ENCODE measurements around the gene VHLL.

VHLL gene

DNA sequence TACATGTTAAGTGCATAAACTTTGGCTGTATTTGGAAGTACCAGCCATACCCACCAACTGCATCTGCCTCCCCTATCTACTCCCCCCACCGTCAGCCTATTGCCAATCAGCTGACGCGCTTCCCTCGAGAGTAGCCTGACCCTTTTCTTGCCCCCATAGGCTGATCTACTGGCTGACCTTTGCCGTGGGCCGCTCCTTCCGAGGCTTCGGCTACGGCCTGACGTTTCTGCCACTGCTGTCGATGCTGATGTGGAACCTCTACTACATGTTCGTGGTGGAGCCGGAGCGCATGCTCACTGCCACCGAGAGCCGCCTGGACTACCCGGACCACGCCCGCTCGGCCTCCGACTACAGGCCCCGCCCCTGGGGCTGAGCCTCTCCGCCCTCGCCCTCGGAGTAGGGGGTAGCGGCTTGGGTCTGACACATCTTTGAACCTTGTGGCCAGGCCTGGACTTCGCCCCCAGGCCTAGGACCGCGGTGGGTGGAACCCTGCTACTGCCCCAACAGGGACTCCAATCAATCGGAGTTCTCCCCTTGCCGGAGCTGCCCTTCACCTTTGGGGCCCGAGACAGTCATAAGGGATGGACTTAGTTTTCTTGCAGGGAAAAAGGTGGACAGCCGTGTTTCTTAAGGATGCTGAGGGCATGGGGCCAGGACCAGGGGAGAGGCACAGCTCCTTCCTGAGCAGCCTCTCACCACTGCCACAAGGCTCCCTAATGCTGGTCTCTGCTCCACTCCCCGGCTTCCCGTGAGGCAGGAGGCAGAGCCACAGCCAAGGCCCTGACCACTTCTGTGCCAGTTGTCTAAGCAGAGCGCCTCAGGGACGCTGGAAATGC, 7.7 kb downstream of the VHLL start:
- peak; percentile 90 for DNase-seq (ENCODE audit: low spot score)

DNA sequence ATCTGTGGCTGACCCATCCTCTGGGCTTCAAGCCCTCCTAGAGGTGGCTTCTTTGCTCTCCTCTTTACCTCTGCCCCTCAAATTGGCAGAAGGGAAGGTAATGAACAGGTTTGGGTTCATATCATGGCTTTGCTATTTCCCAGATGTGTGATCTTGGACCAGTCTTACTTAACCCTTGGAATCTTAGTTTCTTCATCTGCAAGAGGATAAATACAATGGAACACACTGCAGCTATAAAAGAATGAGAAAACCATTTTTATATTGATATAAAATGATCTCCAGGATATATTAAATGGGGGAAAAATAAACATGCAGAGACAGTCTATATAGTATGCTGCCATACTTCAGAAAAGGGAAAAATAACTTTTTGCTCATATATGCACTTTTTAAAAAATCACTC, 9.2 kb downstream of the VHLL start:
- DNase-seq (ENCODE audit: low spot score): no peak

DNA sequence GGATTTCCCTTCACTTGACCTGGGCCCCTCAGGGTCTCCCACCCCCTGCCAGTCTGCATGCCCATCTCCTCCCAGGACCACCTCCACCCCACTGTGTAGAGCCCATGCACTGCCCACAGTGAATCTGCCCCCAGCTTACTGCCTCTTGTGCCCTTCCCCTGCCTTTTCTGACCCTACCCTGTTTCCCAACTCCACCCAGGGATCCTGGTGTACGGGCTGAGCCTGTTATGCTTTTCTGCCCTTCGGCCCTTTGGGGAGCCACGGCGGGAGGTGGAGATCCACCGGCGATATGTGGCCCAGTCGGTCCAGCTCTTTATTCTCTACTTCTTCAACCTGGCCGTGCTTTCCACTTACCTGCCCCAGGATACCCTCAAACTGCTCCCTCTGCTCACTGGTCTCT, 13.0 kb downstream of the VHLL start:
- no peak for DNase-seq (ENCODE audit: low spot score)

DNA sequence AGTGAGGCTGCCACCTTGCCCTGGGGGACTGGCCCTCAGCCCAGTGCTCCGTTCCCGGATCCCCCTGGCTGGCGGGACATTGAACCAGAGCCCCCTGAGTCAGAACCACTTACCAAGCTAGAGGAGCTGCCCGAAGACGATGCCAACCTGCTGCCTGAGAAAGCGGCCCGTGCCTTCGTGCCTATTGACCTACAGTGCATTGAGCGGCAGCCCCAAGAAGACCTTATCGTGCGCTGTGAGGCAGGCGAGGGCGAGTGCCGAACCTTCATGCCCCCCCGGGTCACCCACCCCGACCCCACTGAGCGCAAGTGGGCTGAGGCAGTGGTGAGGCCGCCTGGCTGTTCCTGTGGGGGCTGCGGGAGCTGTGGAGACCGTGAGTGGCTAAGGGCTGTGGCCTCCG, 13.7 kb downstream of the VHLL start:
- no peak for DNase-seq (ENCODE audit: low spot score)

DNA sequence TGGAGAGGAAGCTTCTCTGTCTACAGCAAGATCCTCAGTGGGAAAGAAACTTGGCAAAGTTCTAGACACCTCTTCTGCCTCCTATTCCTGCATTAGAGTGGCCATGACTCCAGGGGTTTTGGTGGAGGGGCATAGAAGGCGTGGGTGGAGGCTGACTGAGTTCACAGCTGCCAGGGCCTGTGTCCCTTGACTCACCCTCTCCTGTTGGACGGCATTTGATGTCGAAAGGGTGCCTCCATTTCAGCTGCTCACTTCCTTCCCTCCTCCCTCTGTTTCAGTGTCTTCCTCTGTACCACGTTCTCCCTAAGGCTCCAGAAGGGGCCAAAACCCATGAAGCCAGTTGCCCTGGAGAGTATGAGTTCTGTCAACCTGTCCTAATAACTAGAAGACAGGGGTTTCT, 14.3 kb downstream of the VHLL start:
- no peak for DNase-seq (ENCODE audit: low spot score)

DNA sequence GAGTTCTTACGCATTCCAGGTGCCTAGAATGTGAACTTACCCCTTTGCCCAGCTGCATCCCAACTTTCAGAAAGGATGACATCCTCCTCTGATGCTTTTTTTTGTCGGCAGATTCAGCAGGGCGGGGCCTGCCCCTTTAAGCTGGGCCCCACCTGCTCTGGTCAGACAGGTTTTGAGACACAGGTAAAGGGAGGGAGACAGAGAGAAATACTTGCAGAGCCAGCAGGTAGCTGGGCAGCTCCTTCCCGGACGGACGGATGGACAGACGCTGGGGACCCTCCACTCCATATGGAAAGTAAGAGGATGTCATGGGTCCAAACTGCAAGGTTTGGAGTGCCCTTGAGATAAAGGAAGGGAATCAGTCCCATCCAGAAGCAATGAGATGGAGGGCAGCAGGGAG, 15.0 kb downstream of the VHLL start, which contains the start of gene TMEM79:
Gene TMEM79, plus strand, starts transcription at position 214 of the 400 bp plus-strand sequence. CDS start 902 bp downstream, outside the sequence.
- DNase-seq (ENCODE audit: low spot score): no peak

DNA sequence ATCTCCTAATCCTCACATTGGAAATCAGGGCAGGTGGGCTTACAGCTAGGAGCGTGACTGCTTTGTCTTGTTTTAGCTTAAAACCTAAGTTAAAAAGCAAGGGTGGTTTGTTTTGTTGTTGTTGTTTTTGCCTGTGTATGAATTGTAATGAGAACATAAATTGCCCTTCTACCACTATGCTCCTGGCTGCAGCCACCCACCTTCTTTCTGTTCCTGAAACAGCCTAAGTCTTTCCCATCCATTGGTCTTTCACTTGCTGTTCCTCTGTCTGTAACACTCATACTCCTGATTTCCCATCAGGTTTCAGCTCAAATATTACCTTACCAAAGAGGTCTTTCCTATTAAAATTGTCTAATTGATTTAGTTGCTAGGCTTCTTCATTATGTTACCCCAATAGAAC, 15.6 kb downstream of the VHLL start:
- DNase-seq (ENCODE audit: low spot score): no peak

DNA sequence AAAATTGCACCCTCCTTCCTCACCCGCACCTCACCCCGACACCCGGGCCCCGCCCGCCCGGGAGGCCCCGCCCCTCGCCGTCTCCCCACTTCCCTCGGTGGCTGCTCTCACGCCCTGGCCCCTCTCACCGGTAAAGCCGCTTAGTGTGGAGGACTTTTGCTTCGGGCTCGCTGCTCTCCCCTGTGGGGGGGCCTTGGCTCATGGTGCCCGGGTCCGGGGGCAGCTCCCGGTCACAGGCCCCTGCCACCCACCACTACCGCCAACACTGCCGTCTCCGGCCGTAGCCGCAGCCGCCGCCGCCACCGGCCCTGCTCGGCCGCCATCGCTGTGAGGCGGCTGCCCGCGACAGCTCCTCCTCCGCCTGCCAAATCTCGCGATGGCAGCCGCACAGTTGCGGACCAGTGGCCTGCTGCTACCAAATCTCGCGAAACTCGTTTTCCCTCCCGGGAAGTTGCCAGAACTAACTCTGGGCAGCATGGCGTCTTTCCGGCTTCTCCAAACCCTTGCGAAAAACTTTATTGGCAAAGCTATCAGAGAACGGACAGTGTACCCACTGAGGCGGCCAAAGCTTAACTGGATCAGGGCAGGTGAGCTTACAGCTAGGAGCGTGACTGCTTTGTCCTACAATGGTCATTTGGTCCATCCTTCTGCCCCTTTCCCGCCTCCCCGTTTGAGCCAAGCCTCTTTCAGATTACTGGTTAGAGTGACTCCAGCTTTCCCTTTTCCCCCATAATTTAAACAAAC, 16.5 kb downstream of the VHLL start, which contains the start of gene SMG5:
Gene SMG5, minus strand, starts transcription at position 347 of the 744 bp plus-strand sequence. Its CDS starts 145 bp downstream, at position 202.
- DNase-seq (ENCODE audit: low spot score): peak; percentile 98

DNA sequence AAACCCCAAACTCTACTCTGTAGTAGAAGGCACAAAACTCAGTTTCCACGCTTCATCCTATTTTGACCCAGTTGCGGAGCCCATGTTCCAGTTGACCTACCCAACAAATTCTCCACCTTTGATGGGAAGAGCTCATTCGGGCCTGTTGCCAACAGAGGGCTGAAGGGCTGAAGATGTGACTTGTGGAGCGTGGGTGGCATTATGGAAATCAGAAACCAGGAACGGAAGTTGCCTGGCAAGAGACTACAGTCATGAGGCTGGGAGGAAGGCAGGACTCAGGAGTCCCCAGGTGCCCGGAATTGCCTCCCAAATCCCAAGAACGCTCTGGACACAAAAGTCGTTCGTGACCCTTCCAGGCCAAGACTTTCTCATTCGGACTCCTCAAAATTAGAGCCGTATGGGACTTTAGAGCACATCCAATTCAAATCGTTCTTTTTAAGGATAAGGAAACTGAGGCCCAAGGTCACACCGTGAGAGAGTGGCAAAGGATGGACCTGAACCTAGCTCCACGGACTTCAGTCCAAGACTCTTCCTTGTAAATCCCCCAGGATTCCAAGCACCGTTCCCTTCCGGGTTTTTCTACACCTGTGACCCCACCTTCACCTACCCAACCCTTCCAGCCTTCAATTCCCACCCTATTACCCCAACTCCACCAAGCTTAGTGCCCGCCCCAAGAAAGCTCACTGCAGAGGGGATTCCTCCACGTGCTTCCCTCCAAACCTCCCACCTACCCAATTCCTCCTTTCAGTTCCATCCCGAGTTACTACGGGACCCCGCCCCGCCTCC, 17.2 kb downstream of the VHLL start:
- DNase-seq (ENCODE audit: low spot score): no peak

DNA sequence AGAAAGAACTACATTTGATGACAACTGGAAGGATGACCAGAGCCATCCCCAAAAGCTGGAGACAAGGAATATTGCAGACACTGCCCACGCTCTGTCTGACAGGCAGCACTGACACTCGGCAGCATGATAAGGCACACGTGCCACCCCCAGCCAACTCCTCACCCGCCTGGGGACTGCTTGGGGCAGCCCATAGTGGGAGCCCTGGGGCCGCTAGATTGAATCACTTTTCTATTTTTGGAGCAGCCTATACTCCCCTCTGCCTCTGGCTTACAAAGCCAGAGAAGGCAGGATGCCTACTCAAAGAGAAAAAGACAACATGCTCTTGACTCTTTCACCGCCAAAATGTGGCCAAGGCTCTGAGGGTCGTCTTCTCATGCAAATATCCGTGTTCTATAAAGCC, 17.8 kb downstream of the VHLL start:
- DNase-seq (ENCODE audit: low spot score): no peak

DNA sequence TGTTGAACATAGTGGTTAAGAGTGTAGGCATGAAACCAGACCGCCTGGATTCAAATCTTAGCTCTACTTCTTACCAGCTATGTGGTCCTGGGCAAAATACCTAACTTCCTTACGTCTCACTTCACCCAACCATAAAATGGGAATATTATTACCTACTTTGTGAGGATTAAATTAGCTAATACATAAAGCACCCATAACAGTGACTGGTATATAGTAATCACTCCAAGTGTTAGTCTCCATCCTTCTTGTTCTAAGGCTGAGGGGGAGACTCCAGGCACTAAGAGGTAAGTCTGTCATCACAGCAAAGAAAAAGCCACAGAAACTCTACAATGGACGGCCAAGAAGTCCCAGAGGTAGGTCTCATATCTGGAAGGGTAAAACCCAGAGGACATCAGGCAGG, 19.3 kb downstream of the VHLL start:
- no peak for DNase-seq (ENCODE audit: low spot score)

DNA sequence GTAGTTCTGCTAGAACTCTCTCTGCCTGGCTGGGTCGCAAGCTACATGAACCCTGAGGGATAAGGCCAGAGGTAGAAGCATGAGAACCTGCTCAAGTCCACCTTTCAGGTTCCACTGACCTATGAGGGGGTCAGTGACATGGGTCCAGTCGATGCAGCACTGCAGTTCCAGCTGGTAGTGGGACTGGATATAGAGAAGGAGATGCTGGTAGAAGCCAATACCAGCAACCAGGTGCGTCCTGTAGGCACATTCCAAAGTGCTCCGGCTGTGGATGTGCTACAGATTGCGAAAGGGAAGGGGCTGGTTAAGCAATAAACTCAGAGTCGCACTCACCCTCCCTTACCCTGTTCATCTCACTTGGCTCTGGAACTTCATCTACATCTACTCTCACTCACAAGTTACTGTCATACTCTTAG, 22.1 kb downstream of the VHLL start:
- DNase-seq (ENCODE audit: low spot score): no peak

DNA sequence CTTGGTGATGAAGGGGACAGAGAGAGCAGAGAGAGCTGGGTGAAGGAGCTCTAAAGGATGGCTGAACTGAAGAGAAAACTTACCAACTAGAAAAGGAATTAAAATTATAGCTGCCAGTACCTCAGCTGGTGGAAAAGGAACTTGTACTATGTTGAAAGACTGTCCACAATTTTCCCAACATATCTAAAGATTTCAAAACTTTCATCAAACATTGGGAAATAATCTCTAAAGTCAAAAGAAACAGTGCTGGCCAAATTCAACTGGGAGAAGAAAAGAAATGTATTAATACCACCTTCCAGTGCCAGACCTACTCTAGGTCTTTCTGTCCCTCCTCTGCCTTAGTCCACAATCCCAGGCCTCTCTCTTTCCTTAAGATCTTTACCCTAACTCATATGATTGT, 22.6 kb downstream of the VHLL start:
- DNase-seq (ENCODE audit: low spot score): no peak

DNA sequence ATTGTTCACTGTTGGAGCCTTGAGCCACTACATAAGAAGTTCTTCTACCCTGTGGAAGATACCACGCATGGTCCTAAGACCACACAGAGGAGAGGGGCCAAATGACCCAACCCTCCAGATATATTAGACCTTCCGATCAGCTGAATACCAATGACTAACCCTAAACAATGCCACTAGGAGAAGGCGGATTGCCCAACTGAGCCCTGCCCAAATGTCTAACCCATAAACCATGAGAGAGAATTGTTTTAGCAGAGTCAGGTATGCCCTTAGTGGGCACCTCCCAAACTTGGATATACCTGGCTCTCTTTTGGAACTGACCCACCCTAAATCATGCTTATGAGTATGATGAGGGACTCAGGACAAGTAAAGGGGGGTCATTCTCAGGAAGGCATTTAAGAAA, 28.8 kb downstream of the VHLL start:
- DNase-seq (ENCODE audit: low spot score): no peak

DNA sequence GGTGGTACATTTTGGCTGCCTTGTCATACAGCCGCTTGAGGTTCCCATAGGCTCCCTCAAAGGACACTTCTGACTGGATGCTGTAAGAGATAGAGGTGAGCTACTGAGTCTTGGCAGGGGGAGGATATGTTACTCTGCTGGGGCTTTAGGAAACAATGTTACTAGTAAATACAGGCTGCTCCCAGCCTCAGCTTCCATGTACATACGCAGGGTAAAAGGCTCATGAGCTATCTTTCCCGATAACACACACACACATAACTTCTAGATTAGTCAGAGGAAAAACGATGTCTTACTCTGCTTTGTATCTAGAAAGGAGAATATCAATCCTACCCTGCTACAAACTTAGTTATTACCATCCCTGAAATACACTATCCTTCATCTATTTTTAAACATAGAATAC, 30.8 kb downstream of the VHLL start:
- no peak for DNase-seq (ENCODE audit: low spot score)

DNA sequence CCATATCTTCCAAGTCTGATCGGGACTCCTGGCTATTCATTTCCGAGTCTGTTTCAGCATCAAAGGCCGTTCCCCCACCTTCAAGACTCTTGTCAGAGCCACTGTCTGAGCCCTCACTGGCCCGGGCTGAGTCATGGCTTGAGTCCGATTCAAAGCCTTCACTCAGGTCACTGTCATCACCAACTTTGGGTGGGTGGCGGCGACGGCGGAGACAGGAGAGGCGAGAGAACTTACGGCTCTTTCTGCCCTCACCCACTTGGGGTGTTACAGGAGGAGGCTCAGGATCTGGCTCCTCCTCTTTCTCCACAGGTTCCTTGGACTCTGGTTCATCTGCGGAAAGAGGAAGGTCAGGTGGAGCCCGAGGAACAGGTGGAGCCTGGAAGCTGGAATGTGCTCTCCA, 33.1 kb downstream of the VHLL start:
- no peak for DNase-seq (ENCODE audit: low spot score)

DNA sequence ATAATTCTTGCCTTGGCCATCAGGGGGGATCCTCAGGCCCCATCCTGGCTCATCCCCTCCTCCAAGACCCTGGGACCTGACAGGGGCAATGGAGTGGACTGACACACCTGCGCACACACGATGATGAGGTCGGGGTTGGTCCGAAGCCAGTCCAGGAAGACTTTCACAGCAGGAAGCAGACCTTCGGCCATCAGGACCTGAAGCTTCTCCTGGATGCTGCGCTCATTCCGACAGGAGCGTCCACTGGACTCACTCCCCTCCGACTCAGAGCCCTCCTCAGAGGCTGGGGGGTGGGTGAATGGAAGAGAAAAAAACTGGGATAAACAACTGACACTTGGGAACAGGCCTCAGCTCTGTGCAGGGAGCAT, 35.8 kb downstream of the VHLL start:
- no peak for DNase-seq (ENCODE audit: low spot score)

DNA sequence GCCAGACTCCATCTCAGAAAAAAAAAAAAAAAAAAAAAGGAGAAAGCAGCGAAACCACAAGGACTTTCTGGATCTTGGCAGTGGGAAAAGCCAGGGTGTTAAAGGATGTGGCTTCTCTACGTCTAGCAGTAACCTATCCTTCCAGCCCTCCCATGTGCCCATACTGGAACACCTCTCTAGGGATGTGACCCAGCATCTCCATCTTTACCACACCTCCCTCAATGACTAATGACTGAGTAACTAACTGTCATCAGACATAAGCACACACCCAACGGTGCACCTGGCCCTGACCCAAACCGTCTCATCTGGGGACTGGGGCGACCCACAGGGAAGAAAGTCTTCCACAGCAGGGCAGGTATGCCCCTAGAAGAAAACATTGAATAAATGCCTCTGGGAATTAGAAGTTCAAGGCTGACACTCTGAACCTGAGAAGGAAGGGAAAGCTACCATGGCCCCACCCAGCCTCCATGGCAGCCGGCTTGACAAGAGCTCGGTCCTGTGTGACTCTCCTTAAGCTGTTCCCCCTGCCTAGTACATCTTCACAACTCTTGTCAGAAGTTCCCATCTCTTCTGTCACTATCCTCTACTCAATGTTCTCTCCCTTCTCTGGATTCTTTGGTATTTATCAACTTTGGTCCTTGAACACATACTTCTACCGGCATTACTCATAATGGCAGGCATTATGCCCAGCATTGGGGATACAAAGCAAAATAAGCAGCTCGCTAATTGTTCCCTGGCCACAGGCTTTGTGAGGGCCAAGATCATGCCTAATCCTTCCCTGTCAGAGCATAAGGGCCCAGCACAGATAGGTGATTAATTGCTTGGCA, 36.4 kb downstream of the VHLL start:
- no peak for DNase-seq (ENCODE audit: low spot score)

DNA sequence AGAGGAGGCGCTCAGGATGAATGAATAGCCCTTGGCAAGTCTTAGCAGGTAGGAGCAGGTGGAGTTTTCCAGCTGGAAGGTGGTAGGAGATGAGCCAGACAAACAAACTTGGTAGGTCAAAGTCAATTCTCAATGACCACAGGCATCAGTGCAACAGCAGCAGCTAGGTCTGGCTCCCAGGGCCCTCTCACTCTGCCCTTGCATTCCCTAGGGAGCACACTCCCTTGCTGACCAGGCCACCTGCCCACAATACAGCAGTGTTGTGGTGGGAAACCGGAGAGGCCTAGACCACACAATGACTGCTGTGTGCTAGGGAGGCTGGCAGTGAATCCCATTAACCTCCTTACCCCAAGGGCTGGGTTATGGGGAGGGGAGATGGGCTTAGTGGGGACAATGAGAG, 38.2 kb downstream of the VHLL start:
- DNase-seq (ENCODE audit: low spot score): peak; percentile 53

DNA sequence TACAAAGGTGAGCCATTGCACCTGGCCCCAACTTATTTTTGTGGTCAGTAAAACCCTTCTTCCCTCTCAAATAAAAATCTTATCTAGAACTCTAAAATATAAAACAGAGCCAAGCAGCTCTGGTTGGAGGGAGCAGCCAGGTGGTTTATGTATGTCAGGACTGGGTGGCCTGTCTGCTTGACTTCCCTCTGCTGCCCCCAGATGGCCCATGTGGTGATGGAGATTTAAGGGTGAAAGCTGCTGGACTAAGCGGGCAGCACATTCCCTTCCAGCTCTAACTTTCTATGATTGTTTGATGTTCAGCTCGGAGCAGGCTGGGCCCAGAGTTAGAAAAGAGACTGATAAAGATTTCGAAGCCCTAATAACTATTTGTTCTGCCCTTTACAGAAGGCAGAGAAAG, 39.3 kb downstream of the VHLL start:
- peak; percentile 74 for DNase-seq (ENCODE audit: low spot score)

DNA sequence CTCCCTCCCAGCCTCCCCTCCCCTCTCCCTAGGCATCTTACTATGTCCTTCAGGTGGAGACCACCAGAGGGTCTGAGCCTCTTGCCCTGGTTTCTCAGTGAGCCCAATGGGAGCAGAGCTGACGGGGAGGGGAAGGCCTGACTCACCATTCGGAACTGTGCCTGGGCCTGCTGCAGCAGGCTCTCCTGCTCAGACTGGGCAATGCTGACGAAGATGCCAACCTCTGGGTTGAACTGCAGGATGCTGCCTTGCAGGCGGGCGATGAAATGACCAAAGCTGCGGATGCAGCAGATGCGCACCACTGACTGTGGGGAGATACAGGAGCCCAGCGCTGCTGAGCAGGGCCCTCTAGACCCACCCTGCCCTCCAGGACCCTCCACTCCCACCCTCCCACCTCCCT, 40.2 kb downstream of the VHLL start:
- DNase-seq (ENCODE audit: low spot score): no peak

DNA sequence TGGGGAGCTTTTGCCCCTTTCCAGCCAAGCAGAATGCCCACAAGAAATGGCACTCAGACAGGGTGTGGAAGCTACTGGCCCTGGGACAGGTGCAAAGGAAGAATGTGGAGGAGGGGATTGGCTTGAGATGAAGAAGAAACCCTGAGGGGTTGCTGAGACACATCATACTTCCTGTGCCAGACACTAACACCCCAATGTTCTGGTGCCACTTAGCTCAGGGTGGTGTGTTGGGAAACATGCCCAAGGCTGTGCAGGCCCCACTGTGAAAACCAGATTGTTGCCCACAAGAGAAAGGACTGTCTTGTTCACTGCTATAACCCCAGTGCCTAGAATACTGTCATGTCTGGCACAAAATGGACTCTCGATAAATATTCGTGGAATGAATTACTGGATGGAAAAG, 41.4 kb downstream of the VHLL start:
- no peak for DNase-seq (ENCODE audit: low spot score)

Data from Ammon's horn (tissue), 1 donor.